ENCODE results near the gene ACLY. TPM values are rescaled to one million over a fixed set of nuclear protein-coding genes. Genes with fewer than 3 reads are reported as not detected.
"Not testable (repeated sequence)": the region's sequence is repeated elsewhere in the genome, so short reads cannot be mapped to it uniquely, and the experiment has no call there.

The ACLY gene
- total and polyA plus RNA-seq, 10 of the 15 experiments (the other 5 are each of a cell fraction or from before 2014, with no cell fraction given): 32.6 to 224 (median 114) TPM

DNA sequence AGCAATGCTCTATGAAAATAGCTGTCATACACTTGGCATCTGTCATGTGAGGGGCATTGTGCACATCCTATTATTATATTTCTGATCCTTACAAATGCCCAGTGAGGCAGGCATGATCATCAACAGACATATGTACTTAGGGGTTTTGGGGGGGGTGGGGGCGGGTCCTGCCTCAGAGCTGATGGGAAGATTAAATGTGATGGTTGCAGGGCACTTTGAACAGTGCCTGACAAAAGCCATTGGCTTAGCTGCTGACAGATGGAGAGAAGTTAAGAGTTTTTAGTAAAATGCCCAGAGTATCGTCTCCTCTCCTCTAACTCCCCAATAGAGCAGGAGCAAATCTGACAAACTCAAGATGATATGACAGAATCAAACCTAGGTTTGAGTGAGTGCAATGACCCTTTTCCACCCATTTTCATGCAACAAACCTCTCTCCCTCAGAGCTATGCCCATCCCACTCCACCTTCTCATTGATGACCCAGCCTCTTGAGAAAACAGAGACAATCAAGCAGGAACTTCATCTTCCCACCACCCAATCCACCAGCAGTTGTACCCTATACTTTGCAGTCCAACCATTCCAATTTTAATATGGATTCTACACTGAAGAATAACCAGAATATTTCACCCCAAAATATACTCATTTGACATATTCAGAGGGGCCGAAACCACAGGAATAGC, 58.4 kb downstream of the ACLY start (continued):
- TF ChIP-seq MYC (IDR thresholded peaks at IDR 0.05; ENCODE audit: insufficient read depth, insufficient read length, insufficient replicate concordance, low read length, severe bottlenecking) (no peak), SMARCA5 (IDR thresholded peaks at IDR 0.05) (no peak)

DNA sequence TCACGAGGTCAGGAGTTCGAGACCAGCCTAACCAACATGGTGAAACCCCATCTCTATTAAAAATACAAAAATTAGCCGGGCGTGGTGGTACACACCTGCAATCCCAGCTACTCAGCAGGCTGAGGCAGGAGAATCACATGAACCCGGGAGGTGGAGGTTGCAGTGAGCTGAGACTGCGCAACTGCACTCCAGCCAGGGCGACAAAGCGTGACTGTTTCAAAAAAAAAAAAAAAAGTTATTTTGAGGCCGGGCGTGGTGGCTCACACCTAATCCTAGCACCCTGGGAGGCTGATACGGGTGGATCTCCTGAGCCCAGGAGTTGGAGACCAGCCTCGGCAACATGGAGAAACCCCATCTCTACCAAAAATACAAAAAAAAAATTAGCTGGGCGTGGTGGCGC, 67.4 kb downstream of the ACLY start:
- 63% methylated on average over 14 of the region's 14 CpGs for WGBS (ENCODE audit: insufficient coverage, insufficient replicate concordance, low lambda C conversion rate, missing lambda C conversion rate)
- H3K4me1 ChIP-seq (ENCODE audit: control insufficient read depth, insufficient read depth, low read length); in situ Hi-C loops (cut with MboI); H3K9ac ChIP-seq (ENCODE audit: control insufficient read depth, insufficient read depth, low read length); ATAC-seq; H3K4me2 ChIP-seq (ENCODE audit: control insufficient read depth, insufficient read depth); H2AFZ ChIP-seq (ENCODE audit: control insufficient read depth, low read depth, low read length); BruUV-seq (replicated peaks); DNase-seq (ENCODE audit: low read depth, low spot score); H4K20me1 ChIP-seq (ENCODE audit: control insufficient read depth, insufficient read depth); H3K27ac ChIP-seq (ENCODE audit: control insufficient read depth, insufficient read depth); FAIRE-seq; H3K27me3 ChIP-seq (replicated peaks in 1 of 2; ENCODE audit: control insufficient read depth in 2 of 2, insufficient read depth in 2 of 2, low read length in 1 of 2); intact Hi-C loops (cut with micrococcal nuclease; ENCODE audit: unreplicated experiment); H3K9me3 ChIP-seq (replicated peaks; ENCODE audit: control insufficient read depth, insufficient read depth, low read length): not testable (repeated sequence)
- Histone ChIP-seq H3K36me3 (ENCODE audit: control insufficient read depth in 2 of 2, insufficient read depth in 2 of 2, low read length in 1 of 2) (peaks cover 9 to 16% of the 10 kb centered on the region in 2 experiments), H3K4me3 (0 out of 2 replicates have a peak overlapping the region, but pooled peaks have one; percentile 4), H3K79me2 (ENCODE audit: control insufficient read depth, insufficient read depth, low read length) (peaks cover 19% of the 10 kb centered on the region)
- ChIA-PET SMC1A (ENCODE audit: uncharacterized antibody, unreplicated experiment) (interaction anchor here (0.6 to 5.2 kb wide), 2 partner anchors 13 to 115 kb away, joined by 3 to 33 read pairs; partner anchors contain the start of gene KLHL11), RAD21 (ENCODE audit: unreplicated experiment) (interaction anchor here (1.0 to 1.2 kb wide), 2 partner anchors 12 to 14 kb away, joined by 3 to 4 read pairs; no protein-coding TSS in a partner anchor), CTCF (interaction anchor here (0.7 to 1.2 kb wide), 5 partner anchors 12 to 634 kb away, joined by 3 to 6 read pairs (median 3); partner anchors contain the start of gene KLHL11), POLR2A (interaction anchor here (0.7 to 1.5 kb wide), 4 partner anchors 10 to 41 kb away, joined by 5 to 15 read pairs (median 5); partner anchors contain the start of genes KLHL11 and NT5C3B)
- TF ChIP-seq NBN (IDR thresholded peaks at IDR 0.05) (0 out of 2 replicates have a peak, but pooled peaks have one; percentile 15), PAX5 (IDR thresholded peaks at IDR 0.05; ENCODE audit: borderline replicate concordance, low read depth, low read length) (0 out of 2 replicates have a peak, but pooled peaks have one; percentile 29)
- TF ChIP-seq, protein P1, sequence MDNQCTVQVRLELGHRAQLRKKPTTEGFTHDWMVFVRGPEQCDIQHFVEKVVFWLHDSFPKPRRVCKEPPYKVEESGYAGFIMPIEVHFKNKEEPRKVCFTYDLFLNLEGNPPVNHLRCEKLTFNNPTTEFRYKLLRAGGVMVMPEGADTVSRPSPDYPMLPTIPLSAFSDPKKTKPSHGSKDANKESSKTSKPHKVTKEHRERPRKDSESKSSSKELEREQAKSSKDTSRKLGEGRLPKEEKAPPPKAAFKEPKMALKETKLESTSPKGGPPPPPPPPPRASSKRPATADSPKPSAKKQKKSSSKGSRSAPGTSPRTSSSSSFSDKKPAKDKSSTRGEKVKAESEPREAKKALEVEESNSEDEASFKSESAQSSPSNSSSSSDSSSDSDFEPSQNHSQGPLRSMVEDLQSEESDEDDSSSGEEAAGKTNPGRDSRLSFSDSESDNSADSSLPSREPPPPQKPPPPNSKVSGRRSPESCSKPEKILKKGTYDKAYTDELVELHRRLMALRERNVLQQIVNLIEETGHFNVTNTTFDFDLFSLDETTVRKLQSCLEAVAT (IDR thresholded peaks at IDR 0.05): peak; percentile 58; the same call in 1 of the 2 replicates

Data from GM12878 (cell line).